CD14-positive monocyte (primary cell): ENCODE results near the gene SPATA31E1. TPM values are rescaled to one million over a fixed set of nuclear protein-coding genes. Genes with fewer than 3 reads are reported as not detected.
"Not testable (repeated sequence)": the region's sequence is repeated elsewhere in the genome, so short reads cannot be mapped to it uniquely, and the experiment has no call there.

Experiments used
- DNase-seq, 3 donors: peaks; one replicate each; pipeline ENCODE4 v3.0.0-alpha.2; 2011 to 2022
- H2AFZ ChIP-seq: 2 replicates; pipeline ENCODE4 v1.6.0; 2012; ENCODE audit warnings: mild to moderate bottlenecking, low read depth, low read length, inconsistent platforms; ENCODE audit not compliant: insufficient read depth, poor library complexity, severe bottlenecking
- H3K27ac ChIP-seq, 2 donors: 1 replicate in 1 of 2; 2 replicates in 1 of 2; pipeline ENCODE4 v1.5.1; 2012 to 2013; ENCODE audit warnings: low read length in 2 of 2, control low read depth in 1 of 2, inconsistent platforms in 1 of 2, low read depth in 1 of 2, mild to moderate bottlenecking in 1 of 2
- H3K27me3 ChIP-seq, 2 donors: one replicate each; pipeline versions ENCODE4 v1.6.0 to v1.6.1; 2011 to 2013; ENCODE audit warnings: low read length in 2 of 2; ENCODE audit not compliant: control insufficient read depth in 2 of 2, insufficient read depth in 2 of 2
- H3K36me3 ChIP-seq, 2 donors: replicated peaks in 1 of 2; 1 replicate in 1 of 2; 2 replicates in 1 of 2; pipeline versions ENCODE4 v1.5.1 to v1.6.1; 2012 to 2013; ENCODE audit warnings: low read length in 2 of 2, control low read depth in 1 of 2, inconsistent platforms in 1 of 2, mild to moderate bottlenecking in 1 of 2; ENCODE audit not compliant: insufficient read depth in 2 of 2, control insufficient read depth in 1 of 2
- H3K4me1 ChIP-seq, 2 donors: 1 replicate in 1 of 2; 2 replicates in 1 of 2; pipeline versions ENCODE4 v1.5.1 to v1.6.1; 2012 to 2013; ENCODE audit warnings: low read length in 2 of 2, control low read depth in 1 of 2, inconsistent platforms in 1 of 2, mild to moderate bottlenecking in 1 of 2, moderate library complexity in 1 of 2; ENCODE audit not compliant: insufficient read depth in 2 of 2, control insufficient read depth in 1 of 2
- H3K4me2 ChIP-seq: replicated peaks from 2 replicates; pipeline ENCODE3; 2012; ENCODE audit warnings: low read length, moderate library complexity, mild to moderate bottlenecking; ENCODE audit not compliant: poor library complexity, severe bottlenecking; ENCODE audit errors: extremely low read depth
- H3K4me3 ChIP-seq, 3 experiments: fragments of 200-600 bp in 1 of 3; sonication (generic) in 1 of 3; replicated peaks in 1 of 3; 1 replicate in 2 of 3; 2 replicates in 1 of 3; pipeline ENCODE4 v1.5.1; 2011 to 2013; ENCODE audit warnings: low read length in 3 of 3, mild to moderate bottlenecking in 3 of 3, control low read depth in 2 of 3, low read depth in 2 of 3, inconsistent platforms in 1 of 3, moderate library complexity in 1 of 3
- H3K79me2 ChIP-seq: 2 replicates; pipeline ENCODE4 v1.6.0; 2012; ENCODE audit warnings: mild to moderate bottlenecking, control low read depth, inconsistent platforms, low read length, moderate library complexity; ENCODE audit not compliant: insufficient read depth
- H3K9ac ChIP-seq: 2 replicates; pipeline ENCODE4 v1.6.0; 2017; ENCODE audit warnings: low read length, mild to moderate bottlenecking; ENCODE audit not compliant: insufficient read depth, poor library complexity, severe bottlenecking
- H3K9me3 ChIP-seq, 2 donors: replicated peaks in 1 of 2; 1 replicate in 1 of 2; 2 replicates in 1 of 2; pipeline versions ENCODE4 v1.5.1 to v1.6.1; 2012 to 2013; ENCODE audit warnings: low read length in 2 of 2, control low read depth in 1 of 2; ENCODE audit not compliant: control insufficient read depth in 1 of 2, insufficient read depth in 1 of 2
- H4K20me1 ChIP-seq: 2 replicates; pipeline ENCODE4 v1.6.0; 2012; ENCODE audit warnings: mild to moderate bottlenecking, low read length, control low read depth, moderate library complexity; ENCODE audit not compliant: insufficient read depth
- H3K27ac Mint-ChIP-seq, 7 donors: one replicate each; pipeline ENCODE4 v1.8.0; 2020; ENCODE audit warnings: mild to moderate bottlenecking in 7 of 7, mixed read lengths in 7 of 7, moderate library complexity in 6 of 7, inconsistent platforms in 2 of 7
- H3K27me3 Mint-ChIP-seq, 3 donors: one replicate each; pipeline ENCODE4 v1.8.0; 2021 to 2022; ENCODE audit warnings: low read depth in 3 of 3, mild to moderate bottlenecking in 3 of 3, mixed read lengths in 3 of 3, moderate library complexity in 3 of 3, inconsistent platforms in 1 of 3
- H3K36me3 Mint-ChIP-seq, 2 donors: one replicate each; pipeline ENCODE4 v1.8.0; 2020; ENCODE audit warnings: mixed read lengths in 2 of 2, inconsistent platforms in 1 of 2, mild to moderate bottlenecking in 1 of 2
- H3K4me1 Mint-ChIP-seq: one replicate; pipeline ENCODE4 v1.8.0; 2020; ENCODE audit warnings: mild to moderate bottlenecking, mixed read lengths
- H3K4me3 Mint-ChIP-seq, 2 donors: one replicate each; pipeline ENCODE4 v1.8.0; 2020; ENCODE audit warnings: mild to moderate bottlenecking in 2 of 2, mixed read lengths in 2 of 2, moderate library complexity in 1 of 2
- H3K9me3 Mint-ChIP-seq, 7 donors: one replicate each; pipeline ENCODE4 v1.8.0; 2020 to 2022; ENCODE audit warnings: mixed read lengths in 7 of 7, mild to moderate bottlenecking in 6 of 7, moderate library complexity in 6 of 7, inconsistent platforms in 2 of 7
- WGBS: methylation state at CpG from one replicate; pipeline ENCODE4 v1.1.5; 2013; ENCODE audit warnings: missing lambda C conversion rate; ENCODE audit not compliant: insufficient coverage; 5-methylcytosine and 5-hydroxymethylcytosine counted together
- intact Hi-C, 2 donors: fragments of 100-400 bp; cut with micrococcal nuclease; formaldehyde crosslinking; loops; one replicate each; pipeline versions ENCODE4 v1.15.0 to v1.15.1; 2023
- polyA plus RNA-seq, 3 donors: library from polyadenylated mRNA; depleted of rRNA in 1 of 3; unstranded in 2 of 3; stranded (reverse) in 1 of 3; fragments of 300-500 nt in 2 of 3; fragments of >200 nt in 1 of 3; fragmentation: Illumina TruSeq in 2 of 3; gene quantifications; 1 replicate in 2 of 3; 2 replicates in 1 of 3; pipeline ENCODE4 v1.2.3, GENCODE V29; 2012 to 2021
- TF ChIP-seq, protein P1 (sequence below): fragments of 200-600 bp; IDR thresholded peaks from one replicate; pipeline ENCODE4 v1.8.0; 2022; ENCODE audit warnings: antibody characterized with exemption, mild to moderate bottlenecking

Gene SPATA31E1
- polyA plus RNA-seq, 3 donors = 0.01 TPM; not detected in 2

DNA sequence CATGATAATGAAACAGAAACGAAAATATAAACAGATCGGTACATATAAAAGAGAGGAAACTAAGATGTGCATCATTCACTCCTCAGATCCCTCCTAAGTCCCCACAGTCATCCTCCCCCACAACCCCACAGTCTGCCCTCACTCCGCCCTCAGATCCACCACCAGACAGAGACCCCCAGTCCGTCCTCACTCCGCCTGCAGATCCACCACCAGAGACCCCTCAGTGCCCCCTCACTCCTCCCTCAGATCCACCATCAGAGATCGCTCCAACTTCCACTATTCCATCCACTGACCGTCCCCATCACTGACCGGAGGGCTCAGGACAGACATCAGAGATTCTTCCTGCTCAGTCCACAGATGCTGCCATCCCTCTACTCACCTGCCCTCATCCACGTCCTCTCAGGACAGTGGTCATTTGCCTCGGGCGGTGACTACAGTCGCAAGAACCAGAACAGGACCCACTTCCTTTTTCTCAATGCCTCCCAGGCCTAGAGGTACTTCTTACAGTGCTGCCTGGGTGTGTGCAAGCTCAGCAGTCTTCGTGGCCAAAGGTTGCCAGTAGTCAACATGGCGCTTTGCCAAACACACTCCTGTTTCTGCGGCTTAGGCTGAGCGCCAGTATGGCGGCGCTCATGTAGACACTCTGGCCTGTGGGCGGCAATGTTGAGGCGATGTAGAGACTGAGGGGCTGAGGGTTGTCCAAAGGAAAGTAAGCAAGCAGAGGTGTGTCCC, 26.8 kb downstream of the SPATA31E1 start:
- peaks cover 2 to 5% (median 2%) of the 10 kb centered on the region in 3 donors for H3K27me3 Mint-ChIP-seq
- no peak overlapping the region for H3K4me3 Mint-ChIP-seq
- 93% methylated on average over 10 of the region's 20 CpGs for WGBS
- intact Hi-C loops = no loop called here
- Histone ChIP-seq H3K79me2 (no peaks in the 10 kb centered on the region), H3K4me3 (no peak overlapping the region), H4K20me1 (no peaks in the 10 kb centered on the region), H2AFZ (no peak overlapping the region), H3K9me3 (no peaks in the 10 kb centered on the region), H3K4me2 (no peak overlapping the region), H3K27ac (no peak overlapping the region), H3K36me3 (no peaks in the 10 kb centered on the region), H3K4me1 (no peaks in the 10 kb centered on the region), H3K27me3 (peaks cover 0 to 2% of the 10 kb centered on the region in 2 donors), H3K9ac (no peak overlapping the region)
- DNase-seq = no peak
- H3K9me3 Mint-ChIP-seq = peaks cover 4 to 18% (median 6%) of the 10 kb centered on the region in 7 donors
- TF ChIP-seq, protein P1, sequence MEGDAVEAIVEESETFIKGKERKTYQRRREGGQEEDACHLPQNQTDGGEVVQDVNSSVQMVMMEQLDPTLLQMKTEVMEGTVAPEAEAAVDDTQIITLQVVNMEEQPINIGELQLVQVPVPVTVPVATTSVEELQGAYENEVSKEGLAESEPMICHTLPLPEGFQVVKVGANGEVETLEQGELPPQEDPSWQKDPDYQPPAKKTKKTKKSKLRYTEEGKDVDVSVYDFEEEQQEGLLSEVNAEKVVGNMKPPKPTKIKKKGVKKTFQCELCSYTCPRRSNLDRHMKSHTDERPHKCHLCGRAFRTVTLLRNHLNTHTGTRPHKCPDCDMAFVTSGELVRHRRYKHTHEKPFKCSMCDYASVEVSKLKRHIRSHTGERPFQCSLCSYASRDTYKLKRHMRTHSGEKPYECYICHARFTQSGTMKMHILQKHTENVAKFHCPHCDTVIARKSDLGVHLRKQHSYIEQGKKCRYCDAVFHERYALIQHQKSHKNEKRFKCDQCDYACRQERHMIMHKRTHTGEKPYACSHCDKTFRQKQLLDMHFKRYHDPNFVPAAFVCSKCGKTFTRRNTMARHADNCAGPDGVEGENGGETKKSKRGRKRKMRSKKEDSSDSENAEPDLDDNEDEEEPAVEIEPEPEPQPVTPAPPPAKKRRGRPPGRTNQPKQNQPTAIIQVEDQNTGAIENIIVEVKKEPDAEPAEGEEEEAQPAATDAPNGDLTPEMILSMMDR = no peak
- no peak overlapping the region for H3K27ac Mint-ChIP-seq
- no peaks in the 10 kb centered on the region for H3K36me3 Mint-ChIP-seq
- H3K4me1 Mint-ChIP-seq = no peaks in the 10 kb centered on the region

DNA sequence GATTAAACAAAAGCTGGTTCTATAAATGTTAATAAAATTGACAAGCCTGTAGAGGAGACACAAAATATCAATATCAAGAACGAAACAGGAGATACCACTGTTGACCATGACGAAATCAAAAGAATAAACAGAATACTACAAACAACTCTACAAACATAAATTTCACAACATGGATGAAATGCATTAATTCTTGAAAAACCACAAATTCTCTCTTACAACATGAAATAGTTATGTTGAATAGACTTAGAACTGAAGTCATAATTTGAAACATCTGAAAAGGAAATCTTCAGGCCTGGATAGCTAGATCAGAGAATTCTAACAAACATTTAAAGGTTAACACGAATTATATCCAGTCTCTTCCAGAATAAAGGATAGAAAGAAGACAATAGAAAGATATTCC, 28.1 kb downstream of the SPATA31E1 start:
- Histone ChIP-seq H3K4me3 (no peak overlapping the region), H4K20me1 (no peaks in the 10 kb centered on the region), H3K4me2 (no peak overlapping the region), H3K27ac (no peak overlapping the region), H3K9ac (no peak overlapping the region), H3K4me1 (no peaks in the 10 kb centered on the region), H3K79me2 (no peaks in the 10 kb centered on the region), H3K27me3 (peaks cover 0 to 2% of the 10 kb centered on the region in 2 donors), H2AFZ (no peak overlapping the region), H3K36me3 (no peaks in the 10 kb centered on the region), H3K9me3 (no peaks in the 10 kb centered on the region)
- no peaks in the 10 kb centered on the region for H3K4me1 Mint-ChIP-seq
- whole genome bisulfite sequencing = no CpG with 5 or more reads among the region's 3 CpGs
- intact Hi-C loops = no loop called here
- TF ChIP-seq, protein P1 = no peak
- DNase-seq = no peak
- H3K9me3 Mint-ChIP-seq = peaks cover 0 to 9% (median 4%) of the 10 kb centered on the region in 7 donors
- no peak overlapping the region for H3K4me3 Mint-ChIP-seq
- peaks cover 2 to 3% (median 2%) of the 10 kb centered on the region in 3 donors for H3K27me3 Mint-ChIP-seq
- no peak overlapping the region for H3K27ac Mint-ChIP-seq
- H3K36me3 Mint-ChIP-seq = no peaks in the 10 kb centered on the region

DNA sequence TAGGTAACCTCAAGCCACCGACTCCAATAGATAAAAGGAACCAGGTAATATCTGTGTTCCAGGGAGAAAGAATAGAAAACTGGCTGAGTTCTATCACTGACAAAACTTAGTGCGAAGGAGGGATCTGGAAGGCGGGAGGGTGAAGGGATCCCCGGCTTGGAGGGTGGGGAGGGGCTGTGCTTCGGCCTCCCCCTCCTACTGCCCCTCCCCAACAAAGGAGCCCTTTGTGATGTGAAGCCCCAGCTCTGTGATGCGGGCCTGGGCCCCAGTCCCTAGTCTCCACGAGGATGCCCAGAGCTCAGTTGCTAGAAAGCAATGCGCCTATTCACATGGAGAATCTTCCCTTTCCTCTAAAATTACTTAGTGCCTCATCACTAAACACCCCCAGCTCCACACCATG, 35.0 kb downstream of the SPATA31E1 start, which contains the start of gene SPATA31C1:
SPATA31C1 (plus strand) TSS at position 301 of the 400 bp plus-strand sequence.
- intact Hi-C loops, H3K27me3 Mint-ChIP-seq: not testable (repeated sequence)

More for the DNA sequence above, 35.0 kb downstream of the SPATA31E1 start, which contains the start of gene SPATA31C1:
- not testable (repeated sequence) for H3K36me3 Mint-ChIP-seq, H3K79me2 ChIP-seq, H3K27ac Mint-ChIP-seq, H3K4me3 ChIP-seq, H3K9me3 Mint-ChIP-seq, H3K27ac ChIP-seq, H3K4me3 Mint-ChIP-seq, H3K27me3 ChIP-seq, H3K9me3 ChIP-seq, H4K20me1 ChIP-seq, DNase-seq, H3K4me2 ChIP-seq, H3K9ac ChIP-seq, H2AFZ ChIP-seq, H3K4me1 ChIP-seq, H3K36me3 ChIP-seq, H3K4me1 Mint-ChIP-seq
- WGBS = no CpG with 5 or more reads among the region's 8 CpGs
